HG02623 (cell line): Measurements from ENCODE around the gene GTF3C5.
"Not testable (repeated sequence)": the region's sequence is repeated elsewhere in the genome, so short reads cannot be mapped to it uniquely, and the experiment has no call there.

Experiments
- ATAC-seq: cut with Tn5 transposase; IDR thresholded peaks from one replicate; pipeline ENCODE4 v1.9.1; 2021; ENCODE audit warnings: moderate library complexity; ENCODE audit not compliant: unreplicated experiment

Gene GTF3C5

DNA sequence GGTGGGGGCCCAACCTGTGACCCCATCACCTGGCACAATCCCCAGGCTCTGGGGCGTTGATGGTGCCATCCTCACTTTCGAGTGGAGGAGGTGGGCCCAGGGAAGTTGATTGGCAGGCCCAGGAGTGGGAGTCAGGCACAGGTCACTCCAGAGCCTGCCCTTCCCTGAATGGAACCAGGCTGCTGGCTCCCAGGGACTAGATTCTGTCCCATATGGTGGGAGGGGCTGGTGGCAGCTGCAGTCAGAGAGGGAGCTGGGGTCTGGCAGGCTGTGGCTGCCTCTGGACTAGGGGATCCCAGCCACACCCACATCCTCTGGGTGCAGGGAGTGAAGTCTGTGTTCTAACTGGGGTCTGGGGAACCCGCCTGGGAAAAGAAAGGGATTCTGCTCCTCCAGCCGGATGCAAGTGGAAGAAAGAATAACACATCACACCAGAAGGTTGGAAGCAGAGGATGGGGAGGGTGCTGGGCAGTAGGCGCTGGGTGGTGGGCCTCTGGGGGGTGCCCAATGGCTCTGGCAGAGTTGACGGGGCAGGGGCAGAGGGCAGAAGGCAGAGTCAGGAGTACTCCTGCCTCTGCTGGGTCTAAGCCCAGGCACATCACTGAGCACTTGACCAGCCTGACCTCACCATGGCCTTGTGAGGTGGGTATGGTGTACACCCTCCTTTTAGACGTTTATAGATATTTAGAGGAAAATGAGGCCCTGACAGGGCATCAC lies 56.8 kb downstream of the GTF3C5 start:
- ATAC-seq = no peak

- ATAC-seq = no peak
These were observed 57.5 kb downstream of the GTF3C5 start for GRCh38 chr9:133088146-133088750.

DNA sequence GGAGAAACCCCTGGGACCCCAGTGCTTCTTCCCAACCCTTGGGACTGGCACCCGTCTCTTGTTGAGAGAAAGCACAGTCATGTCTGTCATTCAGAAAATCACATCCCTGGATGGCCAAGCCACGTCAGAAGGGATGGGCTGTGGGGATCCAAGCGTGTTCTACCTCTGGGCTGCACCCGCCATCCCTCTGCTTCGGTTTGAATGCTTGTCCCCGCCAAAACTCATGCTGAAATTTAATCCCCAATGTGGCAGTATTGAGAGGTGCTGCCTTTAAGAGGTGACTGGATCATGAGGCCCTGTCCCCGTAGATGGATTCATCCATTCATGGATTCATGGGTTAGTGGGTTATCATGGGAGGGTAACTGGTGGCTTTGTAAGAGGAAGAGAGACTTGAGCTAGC lies 58.0 kb downstream of the GTF3C5 start:
- no peak for ATAC-seq

DNA sequence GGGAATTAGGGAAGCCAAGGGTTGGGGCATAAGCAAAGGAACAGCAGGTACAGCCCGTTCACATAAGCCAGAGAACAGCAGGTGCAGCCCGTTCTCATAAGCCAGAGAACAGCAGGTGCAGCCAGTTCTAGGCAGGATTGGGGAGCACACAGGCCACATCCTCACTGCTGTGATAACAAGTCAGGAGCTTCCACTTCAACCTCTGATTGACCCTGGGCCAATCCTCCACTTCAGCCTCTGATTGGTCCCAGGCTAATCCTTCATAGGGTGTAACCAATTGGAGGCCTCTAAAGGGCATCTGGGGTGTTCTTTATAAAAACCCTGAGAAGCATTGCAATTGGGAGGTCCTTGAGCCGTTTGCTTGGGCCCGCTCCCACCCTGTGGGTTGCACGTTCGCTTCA lies 58.5 kb downstream of the GTF3C5 start:
- ATAC-seq = no peak

DNA sequence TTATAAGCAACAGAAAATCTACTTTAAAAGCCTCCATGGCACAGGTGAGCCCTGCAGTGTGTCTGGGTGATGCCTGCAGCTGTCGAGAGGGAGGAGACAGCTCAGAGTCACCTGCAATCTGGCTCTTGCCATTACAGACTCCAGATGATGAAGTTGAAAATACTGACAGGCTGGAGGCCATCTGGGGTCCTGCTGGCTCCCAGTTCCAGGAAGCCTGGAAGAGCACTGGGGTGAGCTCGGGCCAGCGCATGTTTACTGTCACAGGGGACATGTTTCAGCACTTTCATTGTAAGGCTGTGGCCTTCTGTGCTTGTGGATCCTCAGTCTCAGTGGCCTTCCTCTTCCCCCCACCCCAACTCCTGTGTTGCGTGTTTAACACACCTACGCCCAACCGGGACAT lies 59.4 kb downstream of the GTF3C5 start:
- ATAC-seq = no peak

- no peak for ATAC-seq
These were observed 60.1 kb downstream of the GTF3C5 start for GRCh38 chr9:133090752-133091385.

GRCh38 chr9:133094351-133094750 lies 63.6 kb downstream of the GTF3C5 start:
- ATAC-seq = not testable (repeated sequence)

- no peak for ATAC-seq
These were observed 64.1 kb downstream of the GTF3C5 start for GRCh38 chr9:133094842-133095393.

GRCh38 chr9:133098104-133098754 lies 67.4 kb downstream of the GTF3C5 start:
- no peak for ATAC-seq

GRCh38 chr9:133098871-133099270 lies 68.1 kb downstream of the GTF3C5 start:
- ATAC-seq = no peak

DNA sequence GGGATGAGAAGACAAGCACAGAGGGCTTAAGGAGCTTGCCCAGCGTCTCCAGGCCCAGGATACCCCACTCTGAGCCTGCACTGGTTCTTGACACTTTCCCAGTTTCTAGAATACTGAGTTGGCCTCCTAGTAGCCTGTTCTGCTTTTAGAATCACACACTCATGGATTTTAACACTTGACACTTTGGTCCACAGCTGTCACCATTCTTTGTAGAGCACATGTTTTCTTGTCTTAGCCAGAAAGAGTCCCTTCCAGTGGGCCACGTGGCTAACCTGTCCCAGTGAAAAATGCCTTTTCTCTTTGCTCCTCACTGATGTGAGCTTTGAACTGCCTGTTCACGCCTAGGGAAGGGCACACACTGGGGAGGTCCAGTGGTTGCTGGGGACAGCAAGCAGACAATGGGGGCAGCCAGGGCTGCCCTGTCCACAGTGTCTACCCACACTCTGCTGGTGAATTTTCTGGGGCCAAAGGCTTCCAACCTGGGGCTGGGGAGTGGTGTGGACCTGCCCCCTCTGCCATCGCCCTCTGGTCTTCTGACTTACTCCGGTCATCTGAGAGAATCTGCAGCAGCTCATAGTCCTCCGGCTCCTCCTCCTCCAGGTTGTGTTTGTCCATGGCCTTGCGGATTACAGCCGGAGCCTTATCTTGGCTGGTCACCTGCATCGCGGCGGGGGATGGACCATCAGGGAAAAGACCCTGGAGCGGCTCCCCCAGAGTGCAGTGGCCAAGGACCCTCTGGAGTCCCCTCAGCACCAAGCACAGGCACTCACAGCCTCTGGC lies 69.1 kb downstream of the GTF3C5 start:
- no peak for ATAC-seq

- ATAC-seq = no peak
These were observed 69.9 kb downstream of the GTF3C5 start for GRCh38 chr9:133100506-133101355.

- ATAC-seq = no peak
These were observed 70.8 kb downstream of the GTF3C5 start for GRCh38 chr9:133101356-133102189.

DNA sequence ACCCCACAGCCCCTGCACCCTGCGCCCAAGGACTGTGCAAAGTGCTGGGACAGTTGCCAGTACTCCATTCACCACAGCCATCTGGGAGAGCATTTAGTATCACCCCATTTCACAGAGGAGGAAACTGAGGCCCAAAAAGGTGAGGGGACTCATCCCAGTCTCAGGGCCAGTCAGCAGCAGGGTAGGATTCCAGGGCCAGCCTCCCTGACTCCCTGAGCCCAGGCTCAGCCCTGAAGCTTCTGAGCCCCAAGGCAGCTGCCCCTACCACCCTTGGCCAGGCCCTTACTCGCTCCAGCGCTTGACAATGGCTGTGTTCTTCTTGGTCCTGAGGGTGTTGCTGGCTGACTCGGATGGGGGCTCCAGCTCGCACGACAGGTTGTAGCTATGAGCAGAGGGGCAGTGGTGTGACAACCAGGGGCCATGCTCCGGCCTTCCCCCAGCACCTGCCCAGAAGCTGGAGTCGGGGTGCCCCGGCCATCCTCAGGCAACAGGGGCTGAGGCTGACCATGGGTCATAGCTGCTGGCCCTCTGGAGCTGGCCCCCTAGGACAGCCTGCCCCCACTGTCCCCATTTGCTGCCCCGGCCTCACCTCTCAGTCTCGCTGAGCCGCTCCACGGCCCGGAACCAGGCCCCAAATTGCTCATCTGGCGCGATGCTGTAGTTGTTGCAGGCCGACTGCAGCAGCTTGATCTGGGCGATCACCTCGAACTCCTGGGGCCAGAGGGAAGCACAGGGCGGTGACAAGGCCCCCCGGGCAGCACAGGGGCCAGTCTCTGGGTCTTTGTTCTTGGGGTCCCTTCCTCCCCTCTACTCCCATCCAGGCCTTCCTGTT lies 71.6 kb downstream of the GTF3C5 start:
- ATAC-seq = no peak

GRCh38 chr9:133103183-133103986 lies 72.6 kb downstream of the GTF3C5 start:
- ATAC-seq = no peak

DNA sequence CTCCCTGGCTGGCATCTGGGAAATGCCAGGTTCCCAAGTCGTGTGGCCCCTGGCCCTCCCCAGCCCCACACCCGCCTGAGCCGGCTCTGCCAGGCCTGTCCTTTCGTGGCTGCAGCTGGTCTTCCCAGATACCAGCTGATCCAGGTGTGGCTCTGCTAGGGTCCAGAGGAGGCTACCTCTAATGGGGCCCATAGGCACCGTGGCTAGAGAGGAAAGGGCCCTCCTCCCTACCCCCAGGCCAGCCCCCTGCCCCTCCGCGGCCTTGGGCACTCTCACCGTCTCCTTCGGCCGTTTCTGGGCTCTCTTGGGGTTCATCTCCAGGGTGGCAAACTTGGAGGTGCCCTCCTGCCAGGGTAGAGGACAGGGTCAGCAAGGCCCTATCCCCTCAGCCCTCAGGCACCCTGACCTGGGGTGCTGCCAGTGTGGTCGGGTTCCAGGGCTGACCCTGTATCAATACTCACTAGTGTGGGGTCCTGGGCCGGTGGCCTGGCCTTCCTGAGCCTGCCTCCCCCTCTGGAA lies 73.2 kb downstream of the GTF3C5 start:
- no peak for ATAC-seq
